Measurements from ENCODE around the gene GFAP.

GFAP gene

DNA sequence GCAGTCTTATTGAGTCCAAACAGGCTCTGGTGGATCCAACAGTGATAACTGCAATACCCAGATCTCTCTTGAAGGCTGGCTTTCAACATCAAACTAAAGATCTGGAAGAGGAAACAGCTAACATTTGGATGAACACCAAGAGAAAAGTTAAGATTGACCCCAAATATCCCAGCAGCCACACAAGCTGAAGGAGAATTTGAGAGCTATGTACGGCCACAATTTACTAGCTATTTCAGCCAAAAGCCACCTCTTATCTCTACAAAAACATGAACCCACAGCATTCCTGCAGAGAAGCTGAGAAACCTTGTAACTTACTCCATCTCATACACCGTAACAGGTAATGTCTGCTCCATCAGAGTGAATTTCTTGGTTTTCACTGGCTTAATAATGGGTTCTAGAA lies 30.4 kb downstream of the GFAP start:
- TF ChIP-seq GATA3 (IDR thresholded peaks at IDR 0.05; ENCODE audit: low read depth, low read length) (no peak), GATA2 (IDR thresholded peaks at IDR 0.05; ENCODE audit: low read depth, low read length) (no peak)

DNA sequence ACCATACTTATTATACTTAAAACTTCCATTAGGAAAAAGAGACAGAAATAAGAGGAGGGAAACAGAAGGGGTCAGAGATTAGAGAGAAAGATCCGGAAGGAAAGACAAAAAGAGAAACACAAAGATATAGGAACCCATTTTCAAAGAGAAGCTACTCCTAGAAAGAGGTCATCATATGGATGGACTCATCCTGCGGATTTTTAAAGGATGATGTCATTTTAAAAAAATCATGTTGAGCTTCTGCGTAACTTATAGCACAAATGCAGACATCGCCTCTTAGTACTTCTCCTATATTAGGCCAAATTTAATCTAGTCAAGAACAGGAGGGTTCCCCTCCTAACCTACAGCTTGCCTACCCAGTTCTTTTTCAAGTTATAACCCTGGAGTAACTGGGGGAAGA lies 34.2 kb downstream of the GFAP start:
- TF ChIP-seq GATA2 (IDR thresholded peaks at IDR 0.05; ENCODE audit: low read depth, low read length) (no peak), GATA3 (IDR thresholded peaks at IDR 0.05; ENCODE audit: low read depth, low read length) (no peak)

DNA sequence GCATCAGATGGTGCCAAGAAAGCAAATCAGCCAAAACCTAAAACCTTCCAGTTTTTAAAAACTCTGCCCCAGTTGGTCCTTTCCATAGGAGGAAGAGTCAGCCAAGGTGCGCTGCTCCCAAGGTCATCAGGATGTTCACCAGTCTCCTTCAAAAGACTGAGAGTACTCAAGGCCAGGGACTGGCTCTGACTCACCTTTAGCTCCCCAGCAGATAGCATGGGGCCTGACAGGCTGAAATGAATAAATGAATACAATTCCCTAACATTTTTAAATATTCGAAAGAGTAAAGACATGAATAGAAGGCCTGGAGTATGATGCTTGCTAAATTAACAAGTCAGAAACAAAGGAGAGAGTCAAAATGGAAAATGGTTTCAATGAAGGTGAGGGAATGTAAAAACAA lies 35.2 kb downstream of the GFAP start:
- TF ChIP-seq GATA3 (IDR thresholded peaks at IDR 0.05; ENCODE audit: low read depth, low read length) (no peak), GATA2 (IDR thresholded peaks at IDR 0.05; ENCODE audit: low read depth, low read length) (no peak)

DNA sequence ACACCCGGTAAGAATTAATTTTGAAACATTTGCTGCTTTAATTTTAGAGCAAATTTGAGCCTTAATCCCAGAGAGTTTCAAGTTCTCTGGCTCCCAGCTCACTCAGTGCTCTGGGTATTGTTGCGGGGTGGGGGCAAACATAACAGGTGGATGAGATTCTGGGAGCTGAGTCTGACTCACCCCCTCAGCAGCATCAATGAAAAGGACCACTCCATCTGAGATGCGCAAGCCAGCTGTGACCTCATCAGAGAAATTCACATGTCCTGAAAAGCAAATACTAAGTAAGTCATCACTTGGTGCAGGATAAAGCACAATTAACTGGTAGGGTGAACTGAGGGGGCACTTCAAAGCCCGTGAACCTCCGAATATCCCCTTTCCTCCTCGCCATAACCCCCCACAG lies 35.9 kb downstream of the GFAP start:
- TF ChIP-seq GATA3 (IDR thresholded peaks at IDR 0.05; ENCODE audit: low read depth, low read length) (no peak), GATA2 (IDR thresholded peaks at IDR 0.05; ENCODE audit: low read depth, low read length) (no peak)

DNA sequence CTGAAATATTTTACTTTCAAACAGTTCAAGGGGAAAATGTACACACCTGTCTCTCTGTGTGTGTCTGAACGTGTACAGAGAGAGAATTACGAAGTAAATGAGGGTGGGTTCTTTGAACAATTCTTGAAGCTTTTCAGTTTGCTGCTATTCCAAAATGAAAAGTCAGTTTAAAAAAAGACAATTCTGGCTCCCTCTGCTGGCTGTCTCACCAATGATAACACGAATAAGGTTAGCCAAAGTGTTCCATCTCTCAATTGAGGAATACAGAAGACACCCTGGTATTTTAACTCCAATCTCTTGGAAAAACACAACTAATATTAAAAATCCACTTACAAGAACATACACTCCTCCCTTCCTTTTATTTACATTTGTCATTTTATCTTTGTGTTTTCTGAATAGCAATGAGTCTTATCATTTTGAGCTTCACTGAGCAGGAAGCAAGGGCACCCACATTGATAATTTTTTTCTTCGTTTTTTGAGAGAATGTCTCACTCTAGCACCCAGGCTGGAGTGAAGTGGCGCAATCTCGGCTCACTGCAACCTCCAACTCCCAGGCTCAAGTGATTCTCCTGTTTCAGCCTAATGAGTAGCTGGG lies 36.6 kb downstream of the GFAP start:
- TF ChIP-seq GATA2 (IDR thresholded peaks at IDR 0.05; ENCODE audit: low read depth, low read length) (no peak), GATA3 (IDR thresholded peaks at IDR 0.05; ENCODE audit: low read depth, low read length) (no peak)

DNA sequence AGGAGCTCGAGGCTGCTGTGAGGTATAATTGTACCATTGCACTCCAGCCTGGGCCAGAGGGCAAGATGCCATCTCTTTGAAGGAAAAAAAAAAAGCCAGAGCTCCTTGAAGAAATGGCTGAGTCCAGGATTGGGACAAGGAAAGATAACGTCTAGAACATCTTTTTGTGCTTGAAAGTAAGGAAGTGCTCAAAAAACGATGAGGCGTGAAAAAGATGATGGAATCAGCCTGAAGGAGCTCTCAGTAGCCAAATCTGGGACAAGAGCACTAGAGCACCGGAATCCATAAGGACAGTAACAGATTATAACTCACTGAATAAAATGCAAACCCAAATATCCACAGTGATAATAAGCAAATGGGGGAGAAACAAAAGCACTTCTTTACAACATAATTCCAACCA lies 38.2 kb downstream of the GFAP start:
- no peak for TF ChIP-seq GATA3 (IDR thresholded peaks at IDR 0.05; ENCODE audit: low read depth, low read length)
- TF ChIP-seq GATA2 (IDR thresholded peaks at IDR 0.05; ENCODE audit: low read depth, low read length): no peak

DNA sequence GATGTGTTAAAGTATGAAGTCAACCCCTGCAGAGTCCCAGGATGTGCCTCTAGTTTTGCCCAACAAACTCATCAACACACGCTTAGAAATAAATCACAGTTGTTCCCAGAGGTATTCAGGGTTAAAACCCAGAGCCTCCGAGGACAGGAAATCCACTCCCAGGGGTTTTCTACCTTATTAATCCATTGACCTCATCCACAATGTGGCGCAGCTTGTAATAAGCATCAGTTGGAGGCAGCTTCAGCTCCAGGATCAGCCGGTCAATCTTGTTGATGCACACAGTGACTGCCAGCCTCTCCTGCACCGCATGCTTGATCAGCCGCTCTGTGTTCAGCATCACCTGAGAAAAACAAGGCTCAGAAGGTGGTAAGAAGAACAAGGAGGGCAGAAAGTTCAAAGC lies 39.5 kb downstream of the GFAP start:
- TF ChIP-seq GATA3 (IDR thresholded peaks at IDR 0.05; ENCODE audit: low read depth, low read length): no peak

DNA sequence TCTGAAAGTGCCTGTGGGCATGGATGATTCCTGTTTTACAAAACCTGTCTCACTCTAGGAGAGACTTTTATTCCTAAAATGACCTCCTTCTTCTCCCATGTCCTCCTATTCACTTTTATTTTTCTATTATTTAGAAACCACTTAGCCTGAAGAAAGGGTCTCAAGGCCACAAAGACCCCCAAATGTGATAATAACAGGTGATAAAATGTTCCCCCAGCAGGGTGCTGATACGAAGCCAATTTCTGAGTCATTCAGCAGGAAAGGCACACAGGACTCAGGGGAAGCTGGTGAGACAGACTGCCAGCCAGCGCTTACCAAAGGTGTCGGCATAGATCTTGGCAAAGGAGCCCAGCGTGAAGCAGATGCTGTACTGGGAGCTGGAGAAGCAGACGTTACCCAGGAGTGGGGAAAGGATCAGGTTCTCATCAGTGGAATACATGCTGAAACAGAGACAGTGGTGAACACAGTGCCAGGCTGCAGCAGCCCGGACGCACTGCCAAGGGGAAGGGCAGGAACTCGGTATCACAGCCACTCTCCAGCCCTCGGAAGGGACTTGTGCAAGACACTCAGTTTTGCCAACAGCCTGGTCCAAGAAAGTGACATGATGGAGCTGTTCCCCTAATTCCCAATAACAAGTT lies 43.0 kb downstream of the GFAP start:
- no peak for TF ChIP-seq GATA2 (IDR thresholded peaks at IDR 0.05; ENCODE audit: low read depth, low read length)
- no peak for TF ChIP-seq GATA3 (IDR thresholded peaks at IDR 0.05; ENCODE audit: low read depth, low read length)

DNA sequence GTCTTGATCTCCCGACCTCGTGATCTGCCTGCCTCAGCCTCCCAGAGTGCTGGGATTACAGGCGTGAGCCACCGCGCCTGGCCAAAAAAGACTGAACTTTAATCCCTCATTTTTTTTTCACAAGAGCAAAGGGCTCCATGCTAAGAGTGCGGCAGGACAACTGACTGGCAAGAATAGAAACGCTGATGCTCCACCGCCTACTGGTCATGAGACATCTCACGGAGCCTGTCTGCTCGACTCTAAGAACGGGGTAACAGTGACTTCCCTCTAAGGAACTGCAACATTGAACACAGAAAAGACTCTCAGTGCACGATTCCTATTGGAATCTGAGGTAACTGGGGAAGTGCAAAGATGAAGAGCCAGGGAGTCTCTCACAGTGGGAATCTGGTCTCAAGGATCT lies 43.7 kb downstream of the GFAP start:
- TF ChIP-seq GATA3 (IDR thresholded peaks at IDR 0.05; ENCODE audit: low read depth, low read length) (no peak), GATA2 (IDR thresholded peaks at IDR 0.05; ENCODE audit: low read depth, low read length) (no peak)

DNA sequence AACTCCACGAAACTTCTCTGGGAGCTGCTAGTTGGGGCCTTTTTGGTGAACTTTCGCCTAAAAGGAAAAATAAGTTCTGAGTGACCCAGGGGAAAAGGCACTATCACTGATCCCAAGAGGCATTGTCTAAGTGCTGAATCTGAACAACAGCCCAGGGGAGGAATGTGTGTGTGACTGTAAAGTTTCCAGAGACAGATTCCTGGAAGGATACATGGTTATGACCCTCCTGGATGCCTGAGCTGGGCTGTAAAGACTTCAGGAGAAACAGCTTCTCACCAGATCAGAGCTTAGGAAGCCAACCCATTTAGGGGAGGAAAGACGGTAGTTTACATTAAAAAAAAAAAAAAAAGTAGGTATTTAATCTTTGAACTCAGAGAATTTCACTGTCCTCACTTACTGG lies 47.5 kb downstream of the GFAP start:
- TF ChIP-seq GATA2 (IDR thresholded peaks at IDR 0.05; ENCODE audit: low read depth, low read length): no peak

DNA sequence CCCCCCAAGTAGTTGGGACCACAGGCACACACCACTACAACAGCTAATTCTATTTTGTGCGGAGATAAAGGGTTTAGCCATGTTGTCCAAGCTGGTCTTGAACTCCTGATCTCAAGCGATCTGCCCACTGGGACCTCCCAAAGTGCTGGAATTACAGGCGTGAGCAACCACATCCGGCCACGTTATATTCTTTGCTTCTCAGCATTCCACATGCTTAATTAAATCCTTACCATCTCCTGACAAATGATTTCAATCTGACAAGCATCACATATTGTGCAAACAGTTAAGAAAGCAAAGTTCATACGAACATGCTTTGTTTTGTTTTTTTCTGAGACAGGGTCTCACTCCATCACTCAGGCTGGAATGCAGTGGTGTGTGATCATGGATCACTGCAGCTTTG lies 49.4 kb downstream of the GFAP start:
- TF ChIP-seq GATA3 (IDR thresholded peaks at IDR 0.05; ENCODE audit: low read depth, low read length) (no peak), GATA2 (IDR thresholded peaks at IDR 0.05; ENCODE audit: low read depth, low read length) (no peak)

DNA sequence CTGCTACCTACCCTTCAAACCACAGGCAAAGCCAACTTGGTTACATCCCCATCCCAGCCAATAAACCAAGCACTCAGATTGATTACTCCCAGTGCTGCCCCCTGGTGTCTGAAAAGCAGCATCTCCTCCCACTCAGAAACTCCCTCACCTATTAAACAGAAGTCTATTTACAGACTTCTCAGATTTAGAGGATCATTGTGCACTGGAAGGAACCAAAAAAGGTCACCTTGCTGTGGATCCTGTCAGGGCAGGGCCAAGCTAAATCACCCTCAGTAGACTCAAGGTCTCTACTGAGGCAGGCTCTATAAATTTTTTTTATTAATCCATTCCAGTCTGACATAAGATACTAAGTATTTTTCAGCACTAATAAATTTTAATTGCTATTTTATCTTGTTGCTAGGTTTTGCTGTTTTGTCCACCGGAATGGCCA lies 50.1 kb downstream of the GFAP start:
- no peak for TF ChIP-seq GATA2 (IDR thresholded peaks at IDR 0.05; ENCODE audit: low read depth, low read length)
- no peak for TF ChIP-seq GATA3 (IDR thresholded peaks at IDR 0.05; ENCODE audit: low read depth, low read length)

DNA sequence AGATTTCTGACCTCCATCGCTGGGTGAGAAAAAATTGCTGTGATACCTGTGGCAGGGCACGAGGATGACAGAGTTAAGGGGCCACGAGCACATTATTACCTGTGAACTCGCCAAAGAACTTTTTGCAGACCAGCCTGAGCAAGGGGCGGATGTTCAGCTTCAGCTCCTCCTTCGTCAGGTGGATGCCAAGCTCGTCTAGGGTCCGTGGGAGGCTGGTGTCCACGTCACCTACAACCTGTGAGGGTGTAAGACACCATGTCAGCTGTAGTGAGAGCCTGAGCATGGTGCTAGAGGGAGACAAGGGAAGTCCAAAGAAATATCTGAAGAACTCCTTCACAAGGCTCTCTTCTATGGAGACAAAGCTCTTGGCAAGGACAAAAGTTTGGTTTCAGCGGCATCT lies 50.5 kb downstream of the GFAP start:
- TF ChIP-seq GATA2 (IDR thresholded peaks at IDR 0.05; ENCODE audit: low read depth, low read length) (no peak), GATA3 (IDR thresholded peaks at IDR 0.05; ENCODE audit: low read depth, low read length) (no peak)

DNA sequence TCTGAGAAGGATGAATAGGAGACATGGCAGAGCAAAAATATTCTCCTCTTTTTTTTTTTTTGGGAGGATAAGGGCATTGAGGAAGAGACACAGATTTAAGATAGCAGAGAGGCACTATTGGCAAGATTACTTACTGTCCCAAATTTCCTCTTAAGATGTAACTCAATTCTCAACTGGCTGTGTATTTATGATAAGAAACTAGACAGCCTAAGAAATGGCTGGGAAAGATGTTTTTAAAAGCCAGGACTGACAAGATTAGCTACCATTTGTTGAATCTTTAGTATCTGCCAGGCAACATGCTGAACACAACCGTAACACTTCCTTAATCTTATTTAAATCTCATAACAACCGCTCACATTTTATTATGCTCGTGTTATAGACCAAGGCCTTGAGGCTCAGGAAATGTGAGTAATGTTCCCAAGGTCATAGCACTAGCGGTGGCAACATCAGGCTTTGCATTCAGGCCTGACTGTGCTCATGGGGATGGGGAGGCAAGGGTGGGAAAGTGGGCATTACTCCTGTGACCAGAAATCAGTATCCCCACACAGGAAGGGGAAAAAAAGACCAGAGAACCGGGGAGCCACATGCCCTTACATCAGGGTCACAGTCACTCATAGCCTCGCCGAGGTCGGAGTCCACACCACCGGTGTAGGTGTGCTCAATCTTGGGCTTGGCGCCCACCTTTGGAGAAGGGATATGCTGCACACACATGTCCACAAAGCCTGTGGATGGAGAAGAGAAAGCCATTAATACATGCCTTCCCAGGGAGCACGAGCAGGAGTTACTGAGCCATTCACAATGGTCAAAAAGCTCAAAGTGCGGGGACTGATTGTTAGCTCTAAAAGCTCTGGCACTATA lies 52.0 kb downstream of the GFAP start:
- TF ChIP-seq GATA2 (IDR thresholded peaks at IDR 0.05; ENCODE audit: low read depth, low read length) (no peak), GATA3 (IDR thresholded peaks at IDR 0.05; ENCODE audit: low read depth, low read length) (no peak)

Data from SH-SY5Y (cell line).